Small intestine (tissue), 7 donors: Measurements from ENCODE around the gene FAM161A. TPM values are rescaled to one million over a fixed set of nuclear protein-coding genes. Genes with fewer than 3 reads are reported as not detected.
"Not testable (repeated sequence)": the region's sequence is repeated elsewhere in the genome, so short reads cannot be mapped to it uniquely, and the experiment has no call there.

Experiments
- DNase-seq, 2 donors: peaks; one replicate each; pipeline versions ENCODE4 v3.0.0 to v3.0.0-alpha.2; 2013
- FAIRE-seq: peaks from 2 replicates; lab custom pipeline; 2012; peaks lifted over from hg19 to GRCh38; lab: Jason Lieb, UNC
- H3K27ac ChIP-seq, 3 donors: one replicate each; pipeline ENCODE4 v1.5.1; 2013; ENCODE audit warnings: low read length in 2 of 3, mild to moderate bottlenecking in 2 of 3, control low read depth in 1 of 3, inconsistent platforms in 1 of 3, low read depth in 1 of 3, moderate library complexity in 1 of 3
- H3K27me3 ChIP-seq, 3 donors: one replicate each; pipeline ENCODE4 v1.6.1; 2013; ENCODE audit warnings: low read length in 3 of 3, inconsistent platforms in 1 of 3; ENCODE audit not compliant: control insufficient read depth in 3 of 3, insufficient read depth in 3 of 3
- H3K36me3 ChIP-seq, 3 donors: one replicate each; pipeline ENCODE4 v1.6.1; 2013; ENCODE audit warnings: low read length in 3 of 3, inconsistent platforms in 1 of 3, low read depth in 1 of 3, mild to moderate bottlenecking in 1 of 3, moderate library complexity in 1 of 3; ENCODE audit not compliant: control insufficient read depth in 3 of 3, insufficient read depth in 2 of 3
- H3K4me1 ChIP-seq, 3 donors: one replicate each; pipeline ENCODE4 v1.6.1; 2013; ENCODE audit warnings: low read length in 2 of 3, inconsistent platforms in 1 of 3, low read depth in 1 of 3, mild to moderate bottlenecking in 1 of 3, moderate library complexity in 1 of 3; ENCODE audit not compliant: control insufficient read depth in 3 of 3, insufficient read depth in 2 of 3
- H3K4me3 ChIP-seq, 3 donors: one replicate each; pipeline ENCODE4 v1.5.1; 2013; ENCODE audit warnings: low read length in 3 of 3, control low read depth in 1 of 3, inconsistent platforms in 1 of 3, low read depth in 1 of 3, mild to moderate bottlenecking in 1 of 3, moderate library complexity in 1 of 3
- H3K9me3 ChIP-seq, 2 donors: one replicate each; pipeline ENCODE4 v1.6.1; 2013; ENCODE audit warnings: low read depth in 1 of 2, low read length in 1 of 2; ENCODE audit not compliant: control insufficient read depth in 2 of 2, insufficient read depth in 1 of 2
- WGBS, 3 donors: extraction: QIAGEN DNeasy Blood & Tissue Kit; methylation state at CpG; one replicate each; pipeline ENCODE4 v1.1.7; 2013; 5-methylcytosine and 5-hydroxymethylcytosine counted together
- polyA plus RNA-seq, 4 donors: library from polyadenylated mRNA; stranded (reverse) in 3 of 4; unstranded in 1 of 4; fragments of 200-250 nt in 3 of 4; fragments of 120-200 nt in 1 of 4; gene quantifications; one replicate each; pipeline versions ENCODE4 v1.2.1 to v1.2.3, GENCODE V29; 2013
- donor health status: healthy with polysubstance abuse.
- donor health status: control.
- donor health status: control.
- donor health status: Bipolar disorder and iron deficiency.
- donor health status: healthy.

The FAM161A gene
- polyA plus RNA-seq, 4 donors, result 0.22 to 6.8 (median 0.75) TPM

DNA sequence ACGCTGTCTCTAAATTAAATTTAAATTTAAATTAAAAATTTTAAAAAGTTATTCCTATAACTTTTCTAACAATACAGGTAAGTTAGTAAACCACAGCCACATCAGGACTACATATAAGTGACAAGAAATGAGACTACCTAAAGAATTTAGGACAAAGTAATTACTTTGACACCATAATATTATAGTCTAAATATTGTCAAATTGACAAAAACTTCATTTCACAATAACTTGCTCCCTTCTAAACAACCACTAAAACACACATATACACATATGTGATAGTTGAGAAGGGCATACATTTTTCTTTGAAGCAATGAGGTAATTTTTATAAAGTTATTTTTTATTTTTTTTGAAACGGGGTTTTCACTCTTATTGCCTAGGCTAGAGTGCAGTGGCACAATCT lies 31.6 kb downstream of the FAM161A start:
- H3K36me3 ChIP-seq, result no peaks in the 10 kb centered on the region
- FAIRE-seq, result no peak
- H3K4me1 ChIP-seq, result no peaks in the 10 kb centered on the region
- H3K9me3 ChIP-seq, result no peaks in the 10 kb centered on the region
- H3K27me3 ChIP-seq, result no peaks in the 10 kb centered on the region
- WGBS, 3 donors, result 92 to 96% (median 94%) methylated on average over 2 of the region's 2 CpGs
- no peak overlapping the region for H3K27ac ChIP-seq
- DNase-seq, result no peak
- H3K4me3 ChIP-seq, result no peak overlapping the region

DNA sequence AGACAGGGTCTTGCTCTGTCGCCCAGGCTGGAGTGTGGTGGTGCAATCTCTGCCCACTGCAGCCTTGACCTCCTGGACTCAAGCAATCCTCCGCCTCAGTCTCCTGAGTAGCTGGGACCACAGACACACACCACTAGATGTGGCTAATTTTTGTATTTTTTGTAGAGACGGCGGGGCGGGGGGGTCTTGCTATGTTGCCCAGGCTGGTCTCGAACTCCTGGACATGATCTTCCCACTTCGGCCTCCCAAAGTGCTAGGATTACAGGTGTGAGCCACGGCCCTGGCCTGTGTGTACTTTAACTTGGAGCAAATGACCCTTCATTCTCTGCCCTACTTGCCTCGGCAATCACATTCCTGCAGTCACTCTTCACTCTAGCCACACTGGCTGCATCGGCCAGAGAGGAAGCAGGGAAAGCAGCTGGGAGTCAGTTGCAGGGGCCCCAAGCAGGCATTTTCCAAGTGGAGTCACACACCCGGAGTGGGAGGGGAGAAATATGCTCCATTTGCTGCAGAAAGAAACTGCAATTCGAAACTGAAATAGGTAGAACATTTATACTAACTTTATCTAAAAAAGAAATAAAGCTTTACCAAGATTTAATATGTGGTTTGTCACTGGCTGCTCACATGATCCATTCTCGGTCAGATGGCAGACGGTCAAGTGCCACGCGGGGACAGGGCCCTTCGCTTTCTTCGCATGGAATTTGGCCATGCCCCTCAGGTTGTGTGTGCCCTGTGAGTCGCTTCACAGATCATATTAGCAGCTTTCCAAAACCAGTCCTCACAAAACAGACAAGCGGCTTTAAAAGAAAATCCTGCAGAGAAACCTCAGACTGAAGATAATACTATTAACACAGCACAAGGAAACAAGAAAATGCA lies 37.1 kb downstream of the FAM161A start:
- H3K27me3 ChIP-seq, result no peaks in the 10 kb centered on the region
- no peak overlapping the region for H3K4me3 ChIP-seq
- DNase-seq (no peak), FAIRE-seq (no peak)
- H3K4me1 ChIP-seq, result no peaks in the 10 kb centered on the region
- WGBS, 3 donors, result 79 to 82% (median 79%) methylated on average over 20 of the region's 20 CpGs
- H3K36me3 ChIP-seq, result no peaks in the 10 kb centered on the region
- H3K9me3 ChIP-seq, result no peaks in the 10 kb centered on the region
- H3K27ac ChIP-seq, result no peak overlapping the region

DNA sequence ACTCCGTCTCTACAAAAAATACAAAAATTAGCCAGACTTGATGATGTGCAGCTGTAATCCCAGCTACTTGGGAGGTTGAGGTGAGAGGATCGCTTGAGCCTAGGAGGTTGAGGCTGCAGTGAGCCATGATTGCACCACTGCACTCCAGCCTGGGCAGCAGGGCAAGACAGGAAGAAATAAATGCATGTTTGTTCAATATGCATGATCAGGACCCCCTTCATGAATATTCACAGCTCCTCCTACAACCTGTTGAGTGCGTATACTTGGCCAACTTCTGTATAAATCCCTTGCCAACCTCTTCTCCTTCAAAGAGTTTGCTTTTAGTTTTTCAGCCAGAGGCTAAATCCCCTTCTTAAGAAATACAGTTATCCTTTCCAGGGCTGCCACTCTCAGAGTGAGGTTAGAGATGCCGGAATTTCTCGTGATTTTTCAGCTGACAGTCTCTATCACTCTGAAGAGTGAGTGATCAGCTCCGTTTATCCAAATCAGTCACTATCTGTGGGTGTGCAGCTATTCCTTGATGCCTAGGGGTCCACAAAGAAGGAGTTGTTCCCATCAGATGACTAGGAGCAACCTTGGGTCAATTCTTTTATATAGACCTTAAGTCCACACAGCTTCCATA lies 39.2 kb downstream of the FAM161A start:
- no peaks in the 10 kb centered on the region for H3K4me1 ChIP-seq
- no peak overlapping the region for H3K4me3 ChIP-seq
- no peaks in the 10 kb centered on the region for H3K9me3 ChIP-seq
- WGBS, 3 donors, result 79 to 89% (median 80%) methylated on average over 6 of the region's 6 CpGs
- no peaks in the 10 kb centered on the region for H3K36me3 ChIP-seq
- H3K27me3 ChIP-seq, result no peaks in the 10 kb centered on the region
- no peak for FAIRE-seq
- no peak for DNase-seq
- no peak overlapping the region for H3K27ac ChIP-seq

DNA sequence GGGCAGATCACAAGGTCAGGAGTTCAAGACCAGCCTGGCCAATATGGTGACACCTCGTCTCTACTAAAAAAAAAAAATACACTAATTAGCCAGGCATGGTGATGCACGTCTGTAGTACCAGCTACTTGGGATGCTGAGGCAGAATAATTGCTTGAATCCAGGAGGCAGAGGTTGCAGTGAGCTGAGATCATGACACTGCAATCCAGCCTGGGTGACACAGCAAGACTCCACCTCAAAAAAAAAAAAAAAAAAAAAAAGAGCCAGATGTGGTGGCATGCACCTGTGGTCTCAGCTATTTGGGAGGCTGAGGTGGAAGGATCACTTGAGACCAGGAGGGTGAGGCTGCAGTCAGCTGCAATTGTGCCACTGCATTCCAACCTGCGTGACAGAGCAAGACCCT lies 40.5 kb downstream of the FAM161A start:
- not testable (repeated sequence) for H3K27ac ChIP-seq, H3K4me1 ChIP-seq, H3K27me3 ChIP-seq, H3K9me3 ChIP-seq, DNase-seq, H3K4me3 ChIP-seq, FAIRE-seq, H3K36me3 ChIP-seq
- WGBS, 3 donors, result 87 to 95% (median 88%) methylated on average over 3 of the region's 3 CpGs

DNA sequence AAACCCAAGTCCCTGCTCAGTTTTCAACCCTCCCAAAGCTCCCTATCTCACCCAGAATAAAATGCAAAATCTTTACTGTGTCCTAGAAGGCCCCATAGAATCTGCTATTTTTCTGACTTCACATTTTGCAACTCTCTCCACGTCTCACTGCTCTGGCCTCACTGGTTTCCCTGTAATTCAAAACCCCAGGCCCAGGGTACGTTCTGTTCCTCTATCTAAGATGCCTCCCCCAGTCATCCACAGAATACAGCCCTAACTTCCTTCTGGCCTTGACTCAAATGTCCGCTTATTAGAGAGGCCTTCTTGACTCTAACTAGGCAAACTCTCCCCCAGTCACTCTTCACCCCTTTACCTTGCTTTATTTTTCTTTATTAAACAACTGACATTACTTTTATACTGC lies 42.0 kb downstream of the FAM161A start:
- H3K4me3 ChIP-seq, result no peak overlapping the region
- FAIRE-seq, result no peak

DNA sequence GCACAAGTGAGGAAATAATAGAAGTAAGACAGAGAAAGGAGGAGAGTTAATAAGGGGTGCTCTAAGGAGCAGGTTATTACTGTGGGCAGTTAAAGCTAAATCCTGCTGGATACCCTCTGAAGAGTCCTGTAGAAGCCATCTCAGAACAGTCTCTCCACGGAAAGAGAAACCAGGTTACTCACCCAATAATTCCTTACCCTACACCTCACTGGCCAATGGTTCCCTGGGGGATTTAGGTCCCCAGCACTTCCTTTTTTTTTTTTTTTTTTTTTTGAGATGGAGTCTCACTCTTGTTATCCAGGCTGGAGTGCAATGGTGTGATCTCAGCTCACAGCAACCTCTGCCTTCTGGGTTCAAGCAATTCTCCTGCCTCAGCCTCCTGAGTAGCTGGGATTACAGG lies 43.7 kb downstream of the FAM161A start:
- not testable (repeated sequence) for H3K27me3 ChIP-seq, FAIRE-seq, H3K4me3 ChIP-seq, H3K9me3 ChIP-seq, H3K4me1 ChIP-seq, H3K27ac ChIP-seq, H3K36me3 ChIP-seq, DNase-seq
- 67 to 92% (median 79%) methylated on average over 1 of the region's 1 CpG for WGBS, 3 donors

More for the DNA sequence above, 42.0 kb downstream of the FAM161A start:
- Histone ChIP-seq H3K36me3 (no peaks in the 10 kb centered on the region), H3K27ac (no peak overlapping the region), H3K27me3 (no peaks in the 10 kb centered on the region), H3K9me3 (no peaks in the 10 kb centered on the region), H3K4me1 (no peaks in the 10 kb centered on the region)
- WGBS, 3 donors, result 84 to 91% (median 86%) methylated on average over 3 of the region's 3 CpGs
- no peak for DNase-seq

DNA sequence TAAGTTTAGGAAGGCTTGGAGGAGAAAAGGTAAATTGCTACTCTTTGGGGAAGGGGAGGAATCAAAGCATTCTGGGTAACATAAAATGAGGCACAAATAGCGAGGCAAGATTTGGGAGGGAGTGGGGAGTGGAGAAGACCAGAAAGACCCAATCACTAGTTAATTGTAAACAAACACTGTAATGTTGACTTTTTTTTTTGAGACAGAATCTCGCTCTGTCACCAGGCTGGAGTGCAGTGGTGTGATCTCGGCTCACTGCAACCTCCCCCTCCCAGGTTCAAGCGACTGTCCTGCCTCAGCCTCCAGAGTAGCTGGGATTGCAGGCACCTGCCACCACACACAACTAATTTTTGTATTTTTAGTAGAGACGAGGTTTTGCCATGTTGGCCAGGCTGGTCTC lies 45.2 kb downstream of the FAM161A start:
- not testable (repeated sequence) for FAIRE-seq, DNase-seq, H3K4me1 ChIP-seq, H3K9me3 ChIP-seq, H3K36me3 ChIP-seq, H3K27ac ChIP-seq, H3K4me3 ChIP-seq, H3K27me3 ChIP-seq
- 74 to 78% (median 77%) methylated on average over 5 of the region's 5 CpGs for WGBS, 3 donors

DNA sequence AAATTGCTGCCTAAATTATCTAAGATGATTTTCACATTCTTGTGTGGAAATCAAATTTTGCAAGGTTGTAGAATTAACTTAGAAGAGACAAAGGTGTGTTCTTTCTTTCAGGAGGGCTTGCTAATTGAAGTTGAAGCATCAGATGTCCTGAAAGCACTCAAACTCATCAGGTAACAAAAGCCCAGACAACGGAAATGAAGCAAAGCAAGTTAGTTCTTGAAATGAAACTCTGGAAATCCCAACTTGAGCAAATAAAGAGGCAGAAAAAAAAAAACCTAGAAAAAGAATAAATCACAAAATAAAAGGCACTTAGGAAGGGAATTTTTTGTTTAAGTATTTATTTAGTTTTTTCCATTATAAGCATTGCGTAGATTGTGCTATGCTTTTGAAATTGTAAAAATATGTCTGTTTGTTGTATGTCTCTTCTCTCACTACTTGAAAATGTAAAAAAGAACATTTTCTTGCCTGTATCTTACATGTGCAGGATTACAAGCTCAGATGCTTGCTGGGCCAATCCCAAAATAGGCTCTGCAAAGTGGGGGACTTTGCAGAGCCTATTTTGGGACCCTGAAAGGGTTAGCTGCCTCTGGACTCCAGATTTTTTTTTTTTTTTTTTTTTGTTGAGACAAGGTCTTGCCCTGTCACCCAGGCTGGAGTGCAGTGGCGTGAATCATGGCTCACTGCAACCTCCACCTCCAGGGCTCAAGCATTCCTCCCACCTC lies 46.7 kb downstream of the FAM161A start:
- Histone ChIP-seq H3K4me1 (no peaks in the 10 kb centered on the region), H3K36me3 (no peaks in the 10 kb centered on the region), H3K27me3 (no peaks in the 10 kb centered on the region), H3K27ac (no peak overlapping the region), H3K9me3 (no peaks in the 10 kb centered on the region), H3K4me3 (no peak overlapping the region)
- FAIRE-seq, result no peak
- 79 to 83% (median 82%) methylated on average over 3 of the region's 3 CpGs for WGBS, 3 donors
- DNase-seq, result no peak
